CD14-positive monocyte (primary cell): ENCODE results near the gene NXPH1. TPM values are rescaled to one million over a fixed set of nuclear protein-coding genes. Genes with fewer than 3 reads are reported as not detected.

Experiments used
- DNase-seq, 3 donors: peaks; one replicate each; pipeline ENCODE4 v3.0.0-alpha.2; 2011 to 2022
- H2AFZ ChIP-seq: 2 replicates; pipeline ENCODE4 v1.6.0; 2012; ENCODE audit warnings: mild to moderate bottlenecking, low read depth, low read length, inconsistent platforms; ENCODE audit not compliant: insufficient read depth, poor library complexity, severe bottlenecking
- H3K27ac ChIP-seq, 2 donors: 1 replicate in 1 of 2; 2 replicates in 1 of 2; pipeline ENCODE4 v1.5.1; 2012 to 2013; ENCODE audit warnings: low read length in 2 of 2, control low read depth in 1 of 2, inconsistent platforms in 1 of 2, low read depth in 1 of 2, mild to moderate bottlenecking in 1 of 2
- H3K27me3 ChIP-seq, 2 donors: one replicate each; pipeline versions ENCODE4 v1.6.0 to v1.6.1; 2011 to 2013; ENCODE audit warnings: low read length in 2 of 2; ENCODE audit not compliant: control insufficient read depth in 2 of 2, insufficient read depth in 2 of 2
- H3K36me3 ChIP-seq, 2 donors: replicated peaks in 1 of 2; 1 replicate in 1 of 2; 2 replicates in 1 of 2; pipeline versions ENCODE4 v1.5.1 to v1.6.1; 2012 to 2013; ENCODE audit warnings: low read length in 2 of 2, control low read depth in 1 of 2, inconsistent platforms in 1 of 2, mild to moderate bottlenecking in 1 of 2; ENCODE audit not compliant: insufficient read depth in 2 of 2, control insufficient read depth in 1 of 2
- H3K4me1 ChIP-seq, 2 donors: 1 replicate in 1 of 2; 2 replicates in 1 of 2; pipeline versions ENCODE4 v1.5.1 to v1.6.1; 2012 to 2013; ENCODE audit warnings: low read length in 2 of 2, control low read depth in 1 of 2, inconsistent platforms in 1 of 2, mild to moderate bottlenecking in 1 of 2, moderate library complexity in 1 of 2; ENCODE audit not compliant: insufficient read depth in 2 of 2, control insufficient read depth in 1 of 2
- H3K4me2 ChIP-seq: replicated peaks from 2 replicates; pipeline ENCODE3; 2012; ENCODE audit warnings: low read length, moderate library complexity, mild to moderate bottlenecking; ENCODE audit not compliant: poor library complexity, severe bottlenecking; ENCODE audit errors: extremely low read depth
- H3K4me3 ChIP-seq, 3 experiments: fragments of 200-600 bp in 1 of 3; sonication (generic) in 1 of 3; replicated peaks in 1 of 3; 1 replicate in 2 of 3; 2 replicates in 1 of 3; pipeline ENCODE4 v1.5.1; 2011 to 2013; ENCODE audit warnings: low read length in 3 of 3, mild to moderate bottlenecking in 3 of 3, control low read depth in 2 of 3, low read depth in 2 of 3, inconsistent platforms in 1 of 3, moderate library complexity in 1 of 3
- H3K79me2 ChIP-seq: 2 replicates; pipeline ENCODE4 v1.6.0; 2012; ENCODE audit warnings: mild to moderate bottlenecking, control low read depth, inconsistent platforms, low read length, moderate library complexity; ENCODE audit not compliant: insufficient read depth
- H3K9ac ChIP-seq: 2 replicates; pipeline ENCODE4 v1.6.0; 2017; ENCODE audit warnings: low read length, mild to moderate bottlenecking; ENCODE audit not compliant: insufficient read depth, poor library complexity, severe bottlenecking
- H3K9me3 ChIP-seq, 2 donors: replicated peaks in 1 of 2; 1 replicate in 1 of 2; 2 replicates in 1 of 2; pipeline versions ENCODE4 v1.5.1 to v1.6.1; 2012 to 2013; ENCODE audit warnings: low read length in 2 of 2, control low read depth in 1 of 2; ENCODE audit not compliant: control insufficient read depth in 1 of 2, insufficient read depth in 1 of 2
- H4K20me1 ChIP-seq: 2 replicates; pipeline ENCODE4 v1.6.0; 2012; ENCODE audit warnings: mild to moderate bottlenecking, low read length, control low read depth, moderate library complexity; ENCODE audit not compliant: insufficient read depth
- H3K27ac Mint-ChIP-seq, 7 donors: one replicate each; pipeline ENCODE4 v1.8.0; 2020; ENCODE audit warnings: mild to moderate bottlenecking in 7 of 7, mixed read lengths in 7 of 7, moderate library complexity in 6 of 7, inconsistent platforms in 2 of 7
- H3K27me3 Mint-ChIP-seq, 3 donors: one replicate each; pipeline ENCODE4 v1.8.0; 2021 to 2022; ENCODE audit warnings: low read depth in 3 of 3, mild to moderate bottlenecking in 3 of 3, mixed read lengths in 3 of 3, moderate library complexity in 3 of 3, inconsistent platforms in 1 of 3
- H3K36me3 Mint-ChIP-seq, 2 donors: one replicate each; pipeline ENCODE4 v1.8.0; 2020; ENCODE audit warnings: mixed read lengths in 2 of 2, inconsistent platforms in 1 of 2, mild to moderate bottlenecking in 1 of 2
- H3K4me1 Mint-ChIP-seq: one replicate; pipeline ENCODE4 v1.8.0; 2020; ENCODE audit warnings: mild to moderate bottlenecking, mixed read lengths
- H3K4me3 Mint-ChIP-seq, 2 donors: one replicate each; pipeline ENCODE4 v1.8.0; 2020; ENCODE audit warnings: mild to moderate bottlenecking in 2 of 2, mixed read lengths in 2 of 2, moderate library complexity in 1 of 2
- H3K9me3 Mint-ChIP-seq, 7 donors: one replicate each; pipeline ENCODE4 v1.8.0; 2020 to 2022; ENCODE audit warnings: mixed read lengths in 7 of 7, mild to moderate bottlenecking in 6 of 7, moderate library complexity in 6 of 7, inconsistent platforms in 2 of 7
- WGBS: methylation state at CpG from one replicate; pipeline ENCODE4 v1.1.5; 2013; ENCODE audit warnings: missing lambda C conversion rate; ENCODE audit not compliant: insufficient coverage; 5-methylcytosine and 5-hydroxymethylcytosine counted together
- intact Hi-C, 2 donors: fragments of 100-400 bp; cut with micrococcal nuclease; formaldehyde crosslinking; loops; one replicate each; pipeline versions ENCODE4 v1.15.0 to v1.15.1; 2023
- polyA plus RNA-seq, 3 donors: library from polyadenylated mRNA; depleted of rRNA in 1 of 3; unstranded in 2 of 3; stranded (reverse) in 1 of 3; fragments of 300-500 nt in 2 of 3; fragments of >200 nt in 1 of 3; fragmentation: Illumina TruSeq in 2 of 3; gene quantifications; 1 replicate in 2 of 3; 2 replicates in 1 of 3; pipeline ENCODE4 v1.2.3, GENCODE V29; 2012 to 2021
- TF ChIP-seq, protein P1 (sequence below): fragments of 200-600 bp; IDR thresholded peaks from one replicate; pipeline ENCODE4 v1.8.0; 2022; ENCODE audit warnings: antibody characterized with exemption, mild to moderate bottlenecking

The NXPH1 gene
- polyA plus RNA-seq, 3 donors, result not detected

- no peaks in the 10 kb centered on the region for H3K36me3 ChIP-seq
- H3K79me2 ChIP-seq, result no peaks in the 10 kb centered on the region
- H3K27ac ChIP-seq, result no peak overlapping the region
- H3K4me2 ChIP-seq, result no peak overlapping the region
- no peaks in the 10 kb centered on the region for H3K9me3 ChIP-seq
- Mint-ChIP-seq H3K36me3 (no peaks in the 10 kb centered on the region), H3K4me1 (no peaks in the 10 kb centered on the region), H3K9me3 (peaks cover 0 to 4% (median 1%) of the 10 kb centered on the region in 7 donors), H3K4me3 (no peak overlapping the region), H3K27ac (no peak overlapping the region), H3K27me3 (no peaks in the 10 kb centered on the region)
- no peaks in the 10 kb centered on the region for H3K4me1 ChIP-seq
- no peak for DNase-seq
- H3K4me3 ChIP-seq, result no peak overlapping the region
- H4K20me1 ChIP-seq, result no peaks in the 10 kb centered on the region
- TF ChIP-seq, protein P1, sequence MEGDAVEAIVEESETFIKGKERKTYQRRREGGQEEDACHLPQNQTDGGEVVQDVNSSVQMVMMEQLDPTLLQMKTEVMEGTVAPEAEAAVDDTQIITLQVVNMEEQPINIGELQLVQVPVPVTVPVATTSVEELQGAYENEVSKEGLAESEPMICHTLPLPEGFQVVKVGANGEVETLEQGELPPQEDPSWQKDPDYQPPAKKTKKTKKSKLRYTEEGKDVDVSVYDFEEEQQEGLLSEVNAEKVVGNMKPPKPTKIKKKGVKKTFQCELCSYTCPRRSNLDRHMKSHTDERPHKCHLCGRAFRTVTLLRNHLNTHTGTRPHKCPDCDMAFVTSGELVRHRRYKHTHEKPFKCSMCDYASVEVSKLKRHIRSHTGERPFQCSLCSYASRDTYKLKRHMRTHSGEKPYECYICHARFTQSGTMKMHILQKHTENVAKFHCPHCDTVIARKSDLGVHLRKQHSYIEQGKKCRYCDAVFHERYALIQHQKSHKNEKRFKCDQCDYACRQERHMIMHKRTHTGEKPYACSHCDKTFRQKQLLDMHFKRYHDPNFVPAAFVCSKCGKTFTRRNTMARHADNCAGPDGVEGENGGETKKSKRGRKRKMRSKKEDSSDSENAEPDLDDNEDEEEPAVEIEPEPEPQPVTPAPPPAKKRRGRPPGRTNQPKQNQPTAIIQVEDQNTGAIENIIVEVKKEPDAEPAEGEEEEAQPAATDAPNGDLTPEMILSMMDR, result no peak
- no peaks in the 10 kb centered on the region for H3K27me3 ChIP-seq
- no peak overlapping the region for H3K9ac ChIP-seq
- intact Hi-C loops, result no loop called here
- no peak overlapping the region for H2AFZ ChIP-seq
- WGBS, result no CpG with 5 or more reads among the region's 4 CpGs
Measured at GRCh38 chr7:8567626-8568025, 134.2 kb downstream of the NXPH1 start.

- 90% methylated on average over 5 of the region's 6 CpGs for WGBS
Measured at GRCh38 chr7:8579661-8580194, 146.3 kb downstream of the NXPH1 start.

More at GRCh38 chr7:8579661-8580194, 146.3 kb downstream of the NXPH1 start:
- Histone ChIP-seq H3K9ac (no peak overlapping the region), H2AFZ (no peak overlapping the region), H4K20me1 (no peaks in the 10 kb centered on the region), H3K36me3 (no peaks in the 10 kb centered on the region), H3K9me3 (peaks cover 7 to 13% of the 10 kb centered on the region in 2 donors), H3K27ac (no peak overlapping the region), H3K4me2 (no peak overlapping the region), H3K27me3 (no peaks in the 10 kb centered on the region), H3K79me2 (no peaks in the 10 kb centered on the region), H3K4me1 (no peaks in the 10 kb centered on the region), H3K4me3 (no peak overlapping the region)
- Mint-ChIP-seq H3K4me1 (no peaks in the 10 kb centered on the region), H3K4me3 (no peak overlapping the region), H3K9me3 (peaks cover 0 to 15% (median 9%) of the 10 kb centered on the region in 7 donors), H3K27ac (no peak overlapping the region), H3K27me3 (no peaks in the 10 kb centered on the region), H3K36me3 (no peaks in the 10 kb centered on the region)
- DNase-seq, result no peak
- intact Hi-C loops, result no loop called here
- TF ChIP-seq, protein P1, result no peak
